ENCODE results near the gene NYAP2. TPM values are rescaled to one million over a fixed set of nuclear protein-coding genes. Genes with fewer than 3 reads are reported as not detected.

The NYAP2 gene
- total RNA-seq, 1 experiment from 2014 or later: not detected

- DNase-seq: no peak
- H3K36me3 ChIP-seq: no peaks in the 10 kb centered on the region
- H3K4me3 ChIP-seq: no peak overlapping the region
- no peaks in the 10 kb centered on the region for H3K9me3 ChIP-seq
- H3K27me3 ChIP-seq: peaks cover 12% of the 10 kb centered on the region
These were observed 167.3 kb downstream of the NYAP2 start for GRCh38 chr2:225566798-225567197.

GRCh38 chr2:225569995-225570394, 170.5 kb downstream of the NYAP2 start:
- Histone ChIP-seq H3K4me3 (no peak overlapping the region), H3K36me3 (no peaks in the 10 kb centered on the region), H3K27me3 (peaks cover 5% of the 10 kb centered on the region; the same call in 1 of the 2 replicates), H3K9me3 (no peaks in the 10 kb centered on the region)
- no peak for DNase-seq

GRCh38 chr2:225573603-225574002, 174.1 kb downstream of the NYAP2 start:
- no peaks in the 10 kb centered on the region for H3K9me3 ChIP-seq
- no peak for DNase-seq
- H3K36me3 ChIP-seq: no peaks in the 10 kb centered on the region
- H3K27me3 ChIP-seq: no peaks in the 10 kb centered on the region
- no peak overlapping the region for H3K4me3 ChIP-seq

GRCh38 chr2:225574582-225575138, 175.2 kb downstream of the NYAP2 start:
- Histone ChIP-seq H3K27me3 (no peaks in the 10 kb centered on the region), H3K4me3 (no peak overlapping the region), H3K36me3 (no peaks in the 10 kb centered on the region), H3K9me3 (no peaks in the 10 kb centered on the region)
- no peak for DNase-seq

GRCh38 chr2:225581135-225581534, 181.6 kb downstream of the NYAP2 start:
- Histone ChIP-seq H3K9me3 (no peaks in the 10 kb centered on the region), H3K4me3 (no peak overlapping the region), H3K27me3 (peaks cover 4% of the 10 kb centered on the region; the same call in 1 of the 2 replicates), H3K36me3 (no peaks in the 10 kb centered on the region)
- DNase-seq: no peak

- no peak for DNase-seq
- H3K4me3 ChIP-seq: no peak overlapping the region
- H3K36me3 ChIP-seq: no peaks in the 10 kb centered on the region
- no peaks in the 10 kb centered on the region for H3K9me3 ChIP-seq
- H3K27me3 ChIP-seq: peaks cover 4% of the 10 kb centered on the region; the same call in 1 of the 2 replicates
These were observed 182.4 kb downstream of the NYAP2 start for GRCh38 chr2:225581906-225582305.

GRCh38 chr2:225582355-225583116, 183.0 kb downstream of the NYAP2 start:
- H3K4me3 ChIP-seq: no peak overlapping the region
- no peak for DNase-seq
- H3K36me3 ChIP-seq: no peaks in the 10 kb centered on the region
- H3K27me3 ChIP-seq: peaks cover 4% of the 10 kb centered on the region; the same call in 1 of the 2 replicates
- no peaks in the 10 kb centered on the region for H3K9me3 ChIP-seq

GRCh38 chr2:225584796-225585195, 185.3 kb downstream of the NYAP2 start:
- no peak for DNase-seq
- Histone ChIP-seq H3K4me3 (no peak overlapping the region), H3K27me3 (peaks cover 4% of the 10 kb centered on the region; the same call in 1 of the 2 replicates), H3K36me3 (no peaks in the 10 kb centered on the region), H3K9me3 (no peaks in the 10 kb centered on the region)

- H3K36me3 ChIP-seq: no peaks in the 10 kb centered on the region
- H3K9me3 ChIP-seq: no peaks in the 10 kb centered on the region
- 0 out of 2 replicates have a peak, but pooled peaks cover under 1% of the 10 kb centered on the region for H3K27me3 ChIP-seq
- H3K4me3 ChIP-seq: no peak overlapping the region
- no peak for DNase-seq
These were observed 191.4 kb downstream of the NYAP2 start for GRCh38 chr2:225590932-225591331.

- Histone ChIP-seq H3K36me3 (no peaks in the 10 kb centered on the region), H3K4me3 (no peak overlapping the region), H3K27me3 (no peaks in the 10 kb centered on the region), H3K9me3 (no peaks in the 10 kb centered on the region; the same call in 1 of the 2 replicates)
- no peak for DNase-seq
These were observed 198.4 kb downstream of the NYAP2 start for GRCh38 chr2:225597911-225598310.

GRCh38 chr2:225598426-225598825, 198.9 kb downstream of the NYAP2 start:
- DNase-seq: no peak
- Histone ChIP-seq H3K36me3 (no peaks in the 10 kb centered on the region), H3K4me3 (no peak overlapping the region), H3K27me3 (no peaks in the 10 kb centered on the region), H3K9me3 (no peaks in the 10 kb centered on the region; the same call in 1 of the 2 replicates)

GRCh38 chr2:225598897-225599296, 199.4 kb downstream of the NYAP2 start:
- no peaks in the 10 kb centered on the region; the same call in 1 of the 2 replicates for H3K9me3 ChIP-seq
- DNase-seq: no peak

GRCh38 chr2:225599856-225600255, 200.3 kb downstream of the NYAP2 start:
- no peaks in the 10 kb centered on the region; the same call in 1 of the 2 replicates for H3K9me3 ChIP-seq
- peaks cover 3% of the 10 kb centered on the region; the same call in 1 of the 2 replicates for H3K27me3 ChIP-seq
- H3K4me3 ChIP-seq: no peak overlapping the region
- DNase-seq: no peak
- no peaks in the 10 kb centered on the region for H3K36me3 ChIP-seq

More at GRCh38 chr2:225598897-225599296, 199.4 kb downstream of the NYAP2 start:
- Histone ChIP-seq H3K27me3 (peaks cover 2% of the 10 kb centered on the region; the same call in 1 of the 2 replicates), H3K36me3 (no peaks in the 10 kb centered on the region), H3K4me3 (no peak overlapping the region)

GRCh38 chr2:225600444-225600843, 200.9 kb downstream of the NYAP2 start:
- no peak overlapping the region for H3K4me3 ChIP-seq
- no peak for DNase-seq
- H3K9me3 ChIP-seq: no peaks in the 10 kb centered on the region; the same call in 1 of the 2 replicates
- no peaks in the 10 kb centered on the region for H3K36me3 ChIP-seq
- H3K27me3 ChIP-seq: peaks cover 3% of the 10 kb centered on the region; the same call in 1 of the 2 replicates

- DNase-seq: no peak
- H3K9me3 ChIP-seq: no peaks in the 10 kb centered on the region; the same call in 1 of the 2 replicates
- peaks cover 3% of the 10 kb centered on the region; the same call in 1 of the 2 replicates for H3K27me3 ChIP-seq
These were observed 201.4 kb downstream of the NYAP2 start for GRCh38 chr2:225600865-225601264.

GRCh38 chr2:225602205-225602604, 202.7 kb downstream of the NYAP2 start:
- Histone ChIP-seq H3K27me3 (peaks cover 3% of the 10 kb centered on the region), H3K36me3 (no peaks in the 10 kb centered on the region), H3K9me3 (no peaks in the 10 kb centered on the region; the same call in 1 of the 2 replicates), H3K4me3 (no peak overlapping the region)
- DNase-seq: no peak

More at GRCh38 chr2:225600865-225601264, 201.4 kb downstream of the NYAP2 start:
- H3K4me3 ChIP-seq: no peak overlapping the region
- no peaks in the 10 kb centered on the region for H3K36me3 ChIP-seq

GRCh38 chr2:225608136-225608535, 208.6 kb downstream of the NYAP2 start:
- no peaks in the 10 kb centered on the region for H3K36me3 ChIP-seq
- H3K27me3 ChIP-seq: peaks cover 3% of the 10 kb centered on the region
- no peaks in the 10 kb centered on the region for H3K9me3 ChIP-seq
- no peak overlapping the region for H3K4me3 ChIP-seq
- DNase-seq: no peak
